ENCODE results near the gene TEX26. TPM values are rescaled to one million over a fixed set of nuclear protein-coding genes. Genes with fewer than 3 reads are reported as not detected.

Gene TEX26
- total RNA-seq, 2 donors from 2014 or later: not detected

DNA sequence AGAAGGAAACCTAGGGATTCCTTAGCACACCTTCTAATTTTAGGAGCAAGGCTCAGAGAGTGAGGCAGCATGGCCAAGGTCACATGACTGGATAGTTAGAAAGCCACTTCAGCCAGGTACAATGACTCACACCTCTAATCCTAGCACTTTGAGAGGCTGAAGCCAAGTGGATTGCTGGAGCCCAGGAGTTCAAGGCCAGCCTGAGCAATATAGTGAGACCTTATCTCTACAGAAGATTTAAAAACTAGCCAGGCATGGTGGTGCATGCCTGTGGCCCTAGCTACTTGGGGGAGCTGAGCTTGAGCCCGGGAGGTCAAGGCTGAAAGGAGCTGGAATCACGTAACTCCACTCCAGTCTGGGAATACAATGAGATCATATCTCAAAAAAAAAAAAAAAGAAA is 69.2 kb downstream of the TEX26 start:
- TF ChIP-seq, protein P1, sequence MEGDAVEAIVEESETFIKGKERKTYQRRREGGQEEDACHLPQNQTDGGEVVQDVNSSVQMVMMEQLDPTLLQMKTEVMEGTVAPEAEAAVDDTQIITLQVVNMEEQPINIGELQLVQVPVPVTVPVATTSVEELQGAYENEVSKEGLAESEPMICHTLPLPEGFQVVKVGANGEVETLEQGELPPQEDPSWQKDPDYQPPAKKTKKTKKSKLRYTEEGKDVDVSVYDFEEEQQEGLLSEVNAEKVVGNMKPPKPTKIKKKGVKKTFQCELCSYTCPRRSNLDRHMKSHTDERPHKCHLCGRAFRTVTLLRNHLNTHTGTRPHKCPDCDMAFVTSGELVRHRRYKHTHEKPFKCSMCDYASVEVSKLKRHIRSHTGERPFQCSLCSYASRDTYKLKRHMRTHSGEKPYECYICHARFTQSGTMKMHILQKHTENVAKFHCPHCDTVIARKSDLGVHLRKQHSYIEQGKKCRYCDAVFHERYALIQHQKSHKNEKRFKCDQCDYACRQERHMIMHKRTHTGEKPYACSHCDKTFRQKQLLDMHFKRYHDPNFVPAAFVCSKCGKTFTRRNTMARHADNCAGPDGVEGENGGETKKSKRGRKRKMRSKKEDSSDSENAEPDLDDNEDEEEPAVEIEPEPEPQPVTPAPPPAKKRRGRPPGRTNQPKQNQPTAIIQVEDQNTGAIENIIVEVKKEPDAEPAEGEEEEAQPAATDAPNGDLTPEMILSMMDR (IDR thresholded peaks at IDR 0.05): no peak
- Histone ChIP-seq H3K27me3 (no peaks in the 10 kb centered on the region), H3K27ac (no peak overlapping the region), H3K9me3 (no peaks in the 10 kb centered on the region), H3K4me1 (no peaks in the 10 kb centered on the region), H3K4me3 (no peak overlapping the region), H3K36me3 (no peaks in the 10 kb centered on the region)
- DNase-seq (ENCODE audit: low spot score): no peak

DNA sequence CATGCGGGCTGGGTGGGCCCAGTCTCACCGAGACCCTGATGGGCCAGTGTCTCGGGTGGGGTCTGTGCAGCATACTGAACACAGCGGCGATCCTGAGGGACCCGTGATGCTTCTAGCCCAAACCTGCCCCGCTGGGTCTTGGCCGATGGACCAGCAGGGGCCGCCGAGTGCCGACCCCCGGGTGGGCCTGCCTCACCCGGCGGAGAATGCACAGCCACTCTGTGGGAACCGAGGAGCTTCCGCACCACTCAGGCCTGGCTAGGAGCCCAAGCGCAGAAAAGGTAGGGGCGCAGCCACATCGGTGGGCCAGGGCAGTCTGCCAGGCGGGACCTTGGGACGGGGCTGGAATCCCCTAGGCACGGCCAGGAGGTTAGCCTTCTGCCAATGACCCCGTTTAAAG is 72.6 kb downstream of the TEX26 start:
- Histone ChIP-seq H3K9me3 (no peaks in the 10 kb centered on the region), H3K4me1 (no peaks in the 10 kb centered on the region), H3K36me3 (no peaks in the 10 kb centered on the region), H3K27me3 (no peaks in the 10 kb centered on the region), H3K27ac (no peak overlapping the region), H3K4me3 (no peak overlapping the region)
- no peak for DNase-seq (ENCODE audit: low spot score)
- TF ChIP-seq, protein P1 (IDR thresholded peaks at IDR 0.05): no peak

DNA sequence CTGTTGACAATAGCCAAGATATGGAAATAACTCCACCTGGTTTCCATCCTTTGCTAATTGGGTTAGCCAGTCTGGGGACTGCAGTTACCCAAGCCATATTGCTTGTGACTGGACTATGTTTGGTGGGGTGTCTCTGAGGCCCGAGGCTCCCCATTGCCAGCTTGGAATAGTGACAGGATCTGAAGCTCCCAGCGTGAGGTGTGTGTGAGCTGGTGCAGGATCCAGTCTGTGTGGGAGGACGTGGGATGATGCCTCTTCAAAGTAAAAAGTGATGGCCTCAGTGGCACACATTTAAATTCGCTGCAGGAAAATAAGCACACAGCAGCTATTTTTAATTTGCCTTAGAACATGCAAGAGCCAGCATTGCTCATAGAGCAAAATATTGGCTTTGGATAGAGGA is 75.0 kb downstream of the TEX26 start:
- H3K36me3 ChIP-seq: no peaks in the 10 kb centered on the region
- no peak overlapping the region for H3K27ac ChIP-seq
- no peaks in the 10 kb centered on the region for H3K9me3 ChIP-seq
- DNase-seq (ENCODE audit: low spot score): no peak
- H3K4me3 ChIP-seq: no peak overlapping the region
- H3K4me1 ChIP-seq: no peaks in the 10 kb centered on the region
- TF ChIP-seq, protein P1 (IDR thresholded peaks at IDR 0.05): no peak
- no peaks in the 10 kb centered on the region for H3K27me3 ChIP-seq

DNA sequence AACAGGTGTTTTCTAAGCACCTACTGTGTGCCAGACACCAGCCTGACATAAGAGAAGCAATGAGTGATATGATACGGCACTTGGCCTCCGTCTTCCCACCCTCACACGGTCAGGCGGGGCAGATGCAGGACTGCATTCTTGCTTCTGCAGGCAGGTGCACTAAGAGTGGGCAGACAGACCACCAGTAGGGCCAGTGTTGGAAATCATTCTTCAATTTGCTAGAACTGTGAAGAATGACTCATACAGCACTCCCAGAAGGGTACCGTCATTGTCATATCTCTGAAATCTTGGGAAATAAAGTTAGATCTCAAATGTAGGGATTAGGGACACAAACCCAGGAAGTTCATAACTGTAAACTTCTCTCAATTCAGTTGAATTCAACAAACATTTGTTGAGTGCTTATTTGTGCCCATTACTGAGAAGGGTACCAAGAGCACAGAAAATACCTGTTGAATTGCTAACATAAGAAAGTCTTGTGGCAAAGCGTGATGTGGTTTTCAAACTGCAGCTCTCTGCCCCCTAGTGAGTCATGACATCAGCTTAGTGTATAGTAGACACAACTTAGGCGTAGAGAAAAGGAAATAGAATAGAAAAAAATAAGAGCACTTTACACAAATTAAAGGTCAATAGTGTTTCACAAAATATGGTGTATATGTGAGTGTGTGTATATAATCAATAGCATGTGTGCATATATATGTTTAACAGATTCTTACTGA is 76.1 kb downstream of the TEX26 start:
- H3K9me3 ChIP-seq: no peaks in the 10 kb centered on the region
- no peak overlapping the region for H3K4me3 ChIP-seq
- no peaks in the 10 kb centered on the region for H3K36me3 ChIP-seq
- no peaks in the 10 kb centered on the region for H3K27me3 ChIP-seq
- no peaks in the 10 kb centered on the region for H3K4me1 ChIP-seq
- DNase-seq (ENCODE audit: low spot score): no peak
- no peak overlapping the region for H3K27ac ChIP-seq
- TF ChIP-seq, protein P1 (IDR thresholded peaks at IDR 0.05): no peak

DNA sequence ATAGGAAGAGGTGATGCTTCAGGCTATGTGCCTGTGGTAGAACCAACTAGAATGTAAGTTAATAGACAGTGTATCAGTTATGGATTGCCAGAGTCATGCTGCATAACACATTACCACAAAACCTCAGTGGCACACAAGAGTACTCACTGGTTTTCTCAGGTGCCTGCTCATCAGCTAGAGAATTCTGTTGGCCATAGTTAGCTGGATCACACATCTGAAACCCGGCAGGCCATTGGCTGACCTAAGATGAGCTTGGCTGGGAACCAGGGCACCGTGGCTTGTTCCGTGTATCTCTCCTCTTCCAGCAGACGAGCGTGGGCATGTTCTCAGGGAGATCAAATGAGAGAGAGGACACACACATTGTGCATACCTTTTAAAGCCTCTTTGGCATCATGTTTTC is 76.7 kb downstream of the TEX26 start:
- Histone ChIP-seq H3K9me3 (no peaks in the 10 kb centered on the region), H3K4me3 (no peak overlapping the region), H3K27me3 (no peaks in the 10 kb centered on the region), H3K36me3 (no peaks in the 10 kb centered on the region), H3K4me1 (no peaks in the 10 kb centered on the region), H3K27ac (no peak overlapping the region)
- no peak for DNase-seq (ENCODE audit: low spot score)
- TF ChIP-seq, protein P1 (IDR thresholded peaks at IDR 0.05): no peak

DNA sequence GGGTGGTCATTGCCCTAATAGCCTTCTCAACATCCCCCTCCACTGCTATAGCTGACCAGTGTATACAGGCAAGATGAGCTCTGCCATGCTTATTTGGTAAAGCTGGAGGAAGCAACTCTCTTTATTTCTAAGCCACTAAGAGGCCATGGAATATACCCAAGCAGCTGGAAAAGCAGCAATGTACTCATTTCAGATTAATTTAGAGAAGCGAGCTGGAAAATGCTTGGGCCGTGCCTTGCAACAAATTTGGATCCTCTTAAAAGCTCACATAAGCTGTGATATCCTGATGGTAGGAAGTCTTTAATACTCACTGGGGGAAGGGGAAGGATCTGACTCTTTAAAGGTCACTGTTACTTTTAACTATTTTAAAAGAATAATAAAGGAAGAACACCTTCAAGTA is 77.8 kb downstream of the TEX26 start:
- Histone ChIP-seq H3K4me1 (no peaks in the 10 kb centered on the region), H3K4me3 (no peak overlapping the region), H3K9me3 (no peaks in the 10 kb centered on the region), H3K27ac (no peak overlapping the region), H3K36me3 (no peaks in the 10 kb centered on the region), H3K27me3 (no peaks in the 10 kb centered on the region)
- no peak for DNase-seq (ENCODE audit: low spot score)
- TF ChIP-seq, protein P1 (IDR thresholded peaks at IDR 0.05): no peak

Data from right atrium auricular region (tissue), 2 donors.